Gastrocnemius medialis (tissue), 4 donors: ENCODE results near the gene SORCS1.

ENCODE experiments used
- CTCF ChIP-seq, 5 experiments: fragments of 450-650 bp in 3 of 5; fragments of 200-600 bp in 2 of 5; sonication (generic) in 2 of 5; IDR thresholded peaks in 4 of 5; conservative IDR thresholded peaks in 1 of 5; 1 replicate in 4 of 5; 2 replicates in 1 of 5; pipeline ENCODE4 v1.5.1; 2016 to 2019; ENCODE audit warnings: antibody characterized with exemption in 5 of 5, mild to moderate bottlenecking in 3 of 5, moderate library complexity in 3 of 5
- POLR2A ChIP-seq, 2 donors: fragments of 450-650 bp; IDR thresholded peaks; one replicate each; pipeline ENCODE4 v1.6.1; 2017; ENCODE audit warnings: antibody characterized with exemption in 2 of 2, mild to moderate bottlenecking in 2 of 2, moderate library complexity in 2 of 2

- no peak for TF ChIP-seq CTCF (IDR thresholded peaks at IDR 0.05 in 4 of 5, conservative IDR thresholded peaks at IDR 0.05 in 1 of 5)
- no peak for TF ChIP-seq POLR2A (IDR thresholded peaks at IDR 0.05)
Observed at GRCh38 chr10:107051769-107052168, 112.7 kb downstream of the SORCS1 start.
